Stimulated activated CD8-positive, alpha-beta memory T cell treated with anti-CD3 and anti-CD28 coated beads, Interleukin-12 subunit alpha, Interleukin-12 subunit beta, amount 100 ng/mL, for 4 hours (primary cell): ENCODE data around the gene ZBTB2.
A peak's percentile ranks its signal among the peaks of the same experiment; 100 is the strongest.
"Not testable (repeated sequence)": the region's sequence is repeated elsewhere in the genome, so short reads cannot be mapped to it uniquely, and the experiment has no call there.

Experiments used
- DNase-seq: peaks from one replicate; pipeline ENCODE4 v3.0.0-alpha.2; 2020; ENCODE audit warnings: low read depth

The ZBTB2 gene

DNA sequence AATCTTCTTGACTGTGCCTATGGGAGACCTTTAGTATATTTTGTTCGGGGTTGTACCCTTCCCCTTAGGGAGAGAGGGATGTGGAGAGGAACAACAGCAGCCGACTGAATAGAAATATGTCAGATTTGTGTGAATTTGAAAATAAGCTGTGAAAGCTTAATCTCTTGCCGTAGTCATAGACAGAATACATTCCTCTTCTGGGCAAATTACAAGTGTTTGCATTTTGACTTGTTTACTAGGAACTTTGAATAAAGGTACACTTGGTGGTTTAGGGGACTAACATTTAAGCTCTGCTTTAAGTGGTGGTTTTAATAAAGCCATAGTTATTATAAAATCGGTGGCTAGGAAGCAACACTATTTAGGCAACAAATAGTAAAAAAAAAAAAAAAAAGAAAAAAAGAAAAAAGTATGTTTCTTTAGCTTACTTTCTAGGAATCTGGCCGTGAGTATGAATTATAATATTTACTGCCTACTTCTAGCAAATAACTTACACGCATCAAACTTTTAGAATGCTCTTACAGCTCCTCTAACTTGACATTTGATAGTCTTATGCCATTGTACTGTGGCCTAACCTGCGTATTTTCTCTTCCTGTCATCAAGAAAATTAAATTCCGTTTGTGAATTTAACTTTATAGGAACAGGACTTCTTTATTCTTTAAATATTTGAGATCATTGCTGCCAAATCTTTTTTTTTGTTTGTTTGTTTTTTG is 65.1 kb downstream of the ZBTB2 start:
- DNase-seq = no peak

DNA sequence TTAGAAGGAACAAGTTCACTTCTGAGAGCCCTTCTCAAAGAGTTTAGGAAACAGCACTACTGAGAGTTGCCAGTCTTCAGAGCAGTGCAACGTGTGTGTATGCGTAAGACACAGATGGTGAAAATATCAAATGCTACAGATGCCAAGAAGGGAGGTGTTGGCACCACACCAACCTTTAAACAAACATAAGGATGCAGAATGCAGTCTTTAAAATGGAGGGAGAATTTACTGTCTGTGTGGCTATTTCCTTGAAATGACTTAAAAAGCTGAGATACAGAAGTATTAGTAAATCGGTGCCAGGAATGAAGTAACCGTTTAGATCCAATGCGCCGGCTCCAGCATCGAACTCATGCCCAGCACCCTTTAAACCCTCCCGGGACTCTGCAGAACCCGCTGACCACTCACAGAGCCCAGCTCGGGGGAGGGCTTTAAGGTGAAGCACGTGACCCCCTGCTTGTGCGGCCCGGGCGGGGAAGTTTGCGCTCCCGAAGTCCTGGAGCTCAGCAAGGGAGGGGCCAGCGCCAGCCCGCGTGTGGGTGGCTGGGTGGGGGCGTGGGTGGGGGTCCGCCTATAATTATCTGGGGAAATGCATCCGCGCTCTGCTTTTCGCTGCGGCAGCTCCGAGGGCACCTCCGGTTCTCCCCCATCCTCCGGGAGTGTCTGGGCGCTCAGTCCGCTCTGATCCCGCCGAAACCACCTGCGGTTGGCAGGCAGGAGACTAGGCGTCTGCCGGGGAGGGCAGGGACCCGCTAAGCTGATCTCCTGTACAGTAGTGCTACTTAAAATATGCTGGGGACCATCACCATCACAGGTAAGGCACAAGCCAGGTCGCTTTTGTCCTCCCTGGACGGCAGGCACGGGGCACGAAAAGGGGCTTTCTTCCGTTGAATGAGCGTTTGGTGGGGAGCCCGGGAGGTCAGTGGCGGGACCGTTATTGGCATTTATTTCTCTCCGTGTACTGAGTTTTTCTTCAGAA is 66.0 kb downstream of the ZBTB2 start:
- no peak for DNase-seq

DNA sequence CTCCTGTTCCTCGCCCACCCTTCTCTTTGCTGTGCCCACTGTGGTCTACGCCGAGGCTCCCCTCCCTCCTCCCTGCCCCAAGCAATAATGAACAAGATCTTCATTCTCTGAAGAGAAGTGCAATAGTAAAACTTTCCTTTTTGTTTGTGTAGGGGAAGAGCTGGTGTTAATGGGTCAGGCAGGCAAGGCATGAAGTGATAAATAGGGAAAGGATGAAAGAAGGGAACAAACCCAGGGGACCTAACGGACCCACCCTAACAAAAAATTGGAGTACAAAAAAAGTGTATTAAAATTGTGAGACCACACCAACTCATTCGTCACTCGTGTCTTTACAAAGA is 66.9 kb downstream of the ZBTB2 start:
- no peak for DNase-seq

DNA sequence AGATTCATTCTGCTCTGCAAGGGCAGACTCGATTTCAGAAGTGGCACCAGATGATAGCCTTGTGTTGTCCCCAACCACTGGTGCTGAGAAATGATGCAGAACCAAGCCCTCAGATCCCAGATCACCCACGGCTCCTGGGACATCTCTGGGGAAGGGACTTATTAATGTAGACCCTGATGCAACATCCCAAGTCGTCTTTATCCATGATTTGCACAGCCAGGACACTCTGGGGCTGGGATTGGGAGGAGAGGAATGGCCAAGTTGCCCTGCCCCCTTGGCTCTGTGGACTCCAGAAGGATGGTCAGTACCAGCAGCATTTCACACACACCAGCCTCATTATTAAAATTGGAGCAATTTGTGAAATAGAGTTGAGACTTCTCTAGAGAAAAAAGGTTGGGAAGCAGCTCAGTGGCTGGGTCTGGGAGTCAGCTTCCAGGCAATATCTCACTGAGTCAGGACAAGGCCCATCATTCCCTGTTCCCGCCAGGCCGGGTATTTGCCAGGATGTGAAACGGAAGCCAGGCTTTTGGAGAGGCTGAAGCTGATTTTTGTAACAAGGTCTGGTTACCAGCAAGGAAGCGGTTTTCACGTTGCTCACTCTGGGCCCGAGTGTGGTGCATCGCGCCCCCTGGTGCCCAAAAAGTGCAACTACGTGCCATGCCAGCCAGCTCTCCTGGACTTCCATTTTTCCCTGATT is 67.4 kb downstream of the ZBTB2 start:
- peak; percentile 45 for DNase-seq

DNA sequence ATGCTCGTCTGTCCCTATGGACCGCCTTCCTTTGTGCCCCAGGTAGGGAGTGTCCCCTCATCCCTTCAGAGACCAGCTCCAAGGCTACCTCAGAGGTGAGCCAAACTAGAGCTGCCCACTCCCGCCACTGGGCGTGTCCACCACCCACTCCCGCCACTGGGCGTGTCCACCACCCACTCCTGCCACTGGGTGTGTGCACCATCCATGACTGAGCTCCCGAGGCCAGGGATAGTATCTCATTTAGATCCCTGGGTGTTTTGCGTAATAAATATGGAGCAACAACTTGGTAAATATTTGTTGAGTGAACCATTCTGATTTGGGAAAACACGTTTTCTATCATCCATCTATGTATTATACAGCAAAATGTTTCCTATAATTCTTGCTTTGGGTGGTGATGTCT is 68.8 kb downstream of the ZBTB2 start:
- no peak for DNase-seq

DNA sequence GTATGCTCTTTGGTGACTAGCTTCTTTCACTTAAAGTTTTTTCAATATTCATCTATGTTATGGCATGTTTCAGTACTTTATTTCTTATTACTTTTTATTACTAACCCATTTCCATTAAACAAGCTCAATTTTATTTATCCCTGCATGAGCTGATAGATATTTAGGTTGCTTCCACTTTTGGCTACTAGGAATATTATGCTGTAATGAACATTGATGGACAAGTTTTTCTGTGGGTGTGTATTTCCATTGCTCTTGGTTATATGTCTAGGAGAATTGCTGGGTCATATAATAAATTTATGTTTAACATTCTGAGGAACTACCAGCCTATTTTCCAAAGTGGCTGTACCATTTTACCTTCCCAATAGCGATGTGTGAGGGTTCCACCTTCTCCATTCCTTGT is 69.9 kb downstream of the ZBTB2 start:
- DNase-seq = no peak

DNA sequence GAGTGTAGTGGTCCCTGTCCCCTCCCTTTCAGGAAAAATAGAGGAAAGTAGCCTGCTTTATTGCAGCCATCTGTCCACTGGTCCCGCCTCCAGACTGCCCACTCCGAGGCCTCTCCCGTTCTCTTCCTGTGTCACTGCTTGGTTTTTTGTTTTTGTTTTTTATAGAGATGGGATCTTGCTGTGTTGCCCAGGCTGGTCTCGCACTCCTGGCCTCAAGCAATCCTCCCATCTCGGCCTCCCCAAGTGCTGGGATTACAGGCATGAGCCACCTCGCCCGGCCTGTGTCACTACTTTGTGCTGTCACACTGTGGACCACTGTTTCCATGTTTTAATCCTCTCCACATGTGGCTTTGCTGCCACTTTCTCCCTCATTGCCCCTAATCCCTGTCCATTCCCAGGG is 71.2 kb downstream of the ZBTB2 start:
- no peak for DNase-seq

DNA sequence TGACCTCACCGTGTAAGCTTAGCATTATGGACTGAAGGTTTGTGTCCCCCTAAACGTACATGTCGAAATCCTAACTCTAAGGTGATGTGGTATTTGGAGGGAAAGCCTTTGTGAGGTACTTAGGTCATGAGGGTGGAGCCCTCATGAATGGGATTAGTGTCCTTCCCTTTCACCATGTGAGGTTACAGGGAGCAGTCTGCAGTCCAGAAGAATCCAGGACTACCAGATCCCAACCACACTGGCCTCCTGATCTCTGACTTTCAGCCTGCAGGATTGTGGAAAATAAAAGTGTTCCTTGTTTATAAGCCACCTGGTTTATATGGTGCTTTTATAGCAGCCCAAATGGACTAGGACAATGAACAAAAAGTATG is 73.4 kb downstream of the ZBTB2 start:
- no peak for DNase-seq

DNA sequence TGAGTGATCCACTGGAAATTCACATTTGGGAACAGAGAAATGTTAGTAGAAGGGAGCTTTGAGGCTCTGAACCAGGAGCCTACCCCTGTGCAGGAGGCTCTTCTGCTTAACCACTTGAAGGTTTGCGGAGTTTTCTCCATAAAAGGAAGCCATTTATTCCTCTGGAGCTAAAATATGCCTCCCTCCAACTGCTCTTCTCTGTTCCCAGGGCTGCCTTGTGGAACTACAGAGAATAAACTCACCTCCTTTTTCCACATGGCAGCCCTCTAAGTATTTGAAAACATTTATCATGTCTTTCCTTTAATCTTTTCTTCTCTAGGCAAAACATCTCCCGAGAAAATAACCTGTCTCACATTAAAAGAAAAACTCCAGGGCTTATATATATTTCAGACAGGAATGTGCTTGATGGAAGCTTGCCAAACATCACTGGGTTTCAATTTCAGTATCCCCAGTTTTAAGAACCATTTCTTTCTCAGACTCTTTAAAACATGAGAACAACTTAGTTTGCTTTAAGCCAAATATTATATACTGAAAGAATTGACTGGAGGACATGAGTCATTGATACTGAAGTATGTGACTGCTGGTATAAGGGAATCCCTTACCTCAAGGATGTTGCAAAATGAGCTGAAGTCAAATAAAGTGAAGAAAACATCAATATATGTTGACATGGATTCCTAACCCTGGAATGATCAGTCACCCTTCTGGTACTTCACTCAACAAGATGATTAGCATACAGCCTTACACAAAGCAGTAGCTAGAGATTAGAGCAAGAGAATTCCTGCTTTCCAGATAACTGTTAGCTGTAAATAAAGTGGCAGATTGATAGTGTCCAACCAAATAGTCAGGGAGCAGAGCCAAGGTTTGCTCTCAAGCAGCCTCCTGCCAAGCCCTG is 74.0 kb downstream of the ZBTB2 start:
- no peak for DNase-seq

DNA sequence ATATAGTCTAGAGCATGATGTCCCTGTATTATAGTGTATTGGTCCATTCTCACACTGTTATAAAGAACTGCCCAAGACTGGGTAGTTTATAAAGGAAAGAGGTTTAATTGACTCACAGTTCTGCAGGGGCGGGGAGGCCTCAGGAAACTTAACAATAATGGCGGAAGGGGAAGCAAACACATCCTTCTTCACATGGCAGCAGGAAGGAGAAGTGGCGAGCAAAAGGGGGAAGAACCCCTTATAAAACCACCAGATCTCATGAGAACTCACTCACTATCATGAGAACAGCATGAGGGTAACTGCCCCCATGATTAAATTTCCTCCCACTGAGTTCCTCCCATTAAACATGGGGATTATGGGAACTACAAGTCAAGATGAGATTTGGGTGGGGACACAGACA is 75.7 kb downstream of the ZBTB2 start:
- not testable (repeated sequence) for DNase-seq
